ENCODE data around the gene APOBEC3H.
"Not testable (repeated sequence)": the region's sequence is repeated elsewhere in the genome, so short reads cannot be mapped to it uniquely, and the experiment has no call there.

The APOBEC3H gene
- total RNA-seq, result 0.13 to 10.1 (median 6.0) reads per million in 9 experiments

- no peaks in the 10 kb centered on the region for H3K27me3 Mint-ChIP-seq
- DNase-seq (no peak), ATAC-seq (replicated peaks) (peak; percentile 2)
- H3K4me1 Mint-ChIP-seq (ENCODE audit: low read depth in 2 of 2), result peaks cover 69 to 78% of the 10 kb centered on the region in 2 donors
- peaks cover 20% of the 10 kb centered on the region for H3K36me3 Mint-ChIP-seq (ENCODE audit: insufficient read depth)
- H3K9me3 Mint-ChIP-seq, result no peaks in the 10 kb centered on the region
- peak within 1 kb of the TSS; percentile 96 to 98 for H3K27ac Mint-ChIP-seq
- peak within 1 kb of the TSS; percentile 79 to 82 for H3K4me3 Mint-ChIP-seq
These were observed at the start of gene APOBEC3H for GRCh38 chr22:39097098-39098020. APOBEC3H (plus strand) TSS chr22:39097244; CDS start chr22:39100279, 3,035 bp downstream.

- ATAC-seq (replicated peaks); H3K9me3 Mint-ChIP-seq; H3K4me3 Mint-ChIP-seq; H3K27me3 Mint-ChIP-seq; DNase-seq: not testable (repeated sequence)
- H3K27ac Mint-ChIP-seq, result peak overlapping the region in 1 of 2 donors; percentile 32
- peaks cover 19 to 23% of the 10 kb centered on the region in 2 donors for H3K4me1 Mint-ChIP-seq (ENCODE audit: low read depth in 2 of 2)
- H3K36me3 Mint-ChIP-seq (ENCODE audit: insufficient read depth), result peaks cover 12% of the 10 kb centered on the region
These were observed 47.6 kb upstream of the APOBEC3H start for GRCh38 chr22:39049486-39049885.

GRCh38 chr22:39051844-39052495 is 45.1 kb upstream of the APOBEC3H start:
- H3K27me3 Mint-ChIP-seq; H3K36me3 Mint-ChIP-seq (ENCODE audit: insufficient read depth); H3K9me3 Mint-ChIP-seq; ATAC-seq (replicated peaks); H3K4me3 Mint-ChIP-seq; H3K4me1 Mint-ChIP-seq (ENCODE audit: low read depth in 2 of 2); DNase-seq: not testable (repeated sequence)
- H3K27ac Mint-ChIP-seq, result peak overlapping the region in 1 of 2 donors; percentile 69

- Mint-ChIP-seq H3K4me1 (ENCODE audit: low read depth in 2 of 2) (peaks cover 0 to 2% of the 10 kb centered on the region in 2 donors), H3K36me3 (ENCODE audit: insufficient read depth) (peaks cover 5% of the 10 kb centered on the region), H3K9me3 (no peaks in the 10 kb centered on the region), H3K4me3 (no peak overlapping the region), H3K27ac (no peak overlapping the region), H3K27me3 (no peaks in the 10 kb centered on the region)
- ATAC-seq (replicated peaks) (no peak), DNase-seq (no peak)
These were observed 41.4 kb upstream of the APOBEC3H start for GRCh38 chr22:39055658-39056057.

GRCh38 chr22:39061290-39061689 is 35.8 kb upstream of the APOBEC3H start:
- H3K4me1 Mint-ChIP-seq (ENCODE audit: low read depth in 2 of 2); H3K27ac Mint-ChIP-seq; H3K27me3 Mint-ChIP-seq; H3K9me3 Mint-ChIP-seq; H3K36me3 Mint-ChIP-seq (ENCODE audit: insufficient read depth); H3K4me3 Mint-ChIP-seq; ATAC-seq (replicated peaks); DNase-seq: not testable (repeated sequence)

GRCh38 chr22:39061951-39062350 is 35.1 kb upstream of the APOBEC3H start:
- ATAC-seq (replicated peaks); H3K27me3 Mint-ChIP-seq; H3K36me3 Mint-ChIP-seq (ENCODE audit: insufficient read depth); H3K4me3 Mint-ChIP-seq; H3K4me1 Mint-ChIP-seq (ENCODE audit: low read depth in 2 of 2); H3K27ac Mint-ChIP-seq; H3K9me3 Mint-ChIP-seq; DNase-seq: not testable (repeated sequence)

GRCh38 chr22:39063904-39064303 is 33.1 kb upstream of the APOBEC3H start:
- peak overlapping the region in 1 of 2 donors; percentile 33 for H3K27ac Mint-ChIP-seq
- not testable (repeated sequence) for H3K4me1 Mint-ChIP-seq (ENCODE audit: low read depth in 2 of 2); H3K36me3 Mint-ChIP-seq (ENCODE audit: insufficient read depth); H3K27me3 Mint-ChIP-seq; DNase-seq; H3K4me3 Mint-ChIP-seq; H3K9me3 Mint-ChIP-seq
- ATAC-seq (replicated peaks), result peak; percentile 29

GRCh38 chr22:39066442-39067276 is 30.4 kb upstream of the APOBEC3H start:
- not testable (repeated sequence) for H3K36me3 Mint-ChIP-seq (ENCODE audit: insufficient read depth); DNase-seq; H3K27me3 Mint-ChIP-seq; H3K4me3 Mint-ChIP-seq; H3K27ac Mint-ChIP-seq; H3K9me3 Mint-ChIP-seq; ATAC-seq (replicated peaks); H3K4me1 Mint-ChIP-seq (ENCODE audit: low read depth in 2 of 2)

- Mint-ChIP-seq H3K27ac (no peak overlapping the region), H3K9me3 (no peaks in the 10 kb centered on the region), H3K4me1 (ENCODE audit: low read depth in 2 of 2) (peaks cover 3 to 5% of the 10 kb centered on the region in 2 donors), H3K36me3 (ENCODE audit: insufficient read depth) (no peaks in the 10 kb centered on the region), H3K27me3 (no peaks in the 10 kb centered on the region), H3K4me3 (no peak overlapping the region)
- ATAC-seq (replicated peaks), result no peak
- DNase-seq, result no peak
These were observed 28.8 kb upstream of the APOBEC3H start for GRCh38 chr22:39068033-39068785.

- no peaks in the 10 kb centered on the region for H3K27me3 Mint-ChIP-seq
- peak overlapping the region in 1 of 2 donors; percentile 12 for H3K27ac Mint-ChIP-seq
- DNase-seq (no peak), ATAC-seq (replicated peaks) (no peak)
- no peaks in the 10 kb centered on the region for H3K9me3 Mint-ChIP-seq
- H3K4me1 Mint-ChIP-seq (ENCODE audit: low read depth in 2 of 2), result peaks cover 6 to 8% of the 10 kb centered on the region in 2 donors
- H3K36me3 Mint-ChIP-seq (ENCODE audit: insufficient read depth), result no peaks in the 10 kb centered on the region
- H3K4me3 Mint-ChIP-seq, result no peak overlapping the region
These were observed 26.9 kb upstream of the APOBEC3H start for GRCh38 chr22:39070186-39070585.

- H3K4me1 Mint-ChIP-seq (ENCODE audit: low read depth in 2 of 2), result peaks cover 13 to 20% of the 10 kb centered on the region in 2 donors
- not testable (repeated sequence) for ATAC-seq (replicated peaks); DNase-seq; H3K9me3 Mint-ChIP-seq; H3K27me3 Mint-ChIP-seq; H3K36me3 Mint-ChIP-seq (ENCODE audit: insufficient read depth); H3K27ac Mint-ChIP-seq; H3K4me3 Mint-ChIP-seq
These were observed 24.5 kb upstream of the APOBEC3H start for GRCh38 chr22:39072581-39072981.

- Mint-ChIP-seq H3K27ac (peak overlapping the region in 1 of 2 donors; percentile 12), H3K4me3 (no peak overlapping the region), H3K27me3 (no peaks in the 10 kb centered on the region), H3K9me3 (no peaks in the 10 kb centered on the region), H3K4me1 (ENCODE audit: low read depth in 2 of 2) (peaks cover 23 to 30% of the 10 kb centered on the region in 2 donors), H3K36me3 (ENCODE audit: insufficient read depth) (peaks cover 21% of the 10 kb centered on the region)
- no peak for ATAC-seq (replicated peaks)
- no peak for DNase-seq
These were observed 23.1 kb upstream of the APOBEC3H start for GRCh38 chr22:39073981-39074380.

Measured in effector memory CD8-positive, alpha-beta T cell (primary cell).